HepG2 (cell line): ENCODE data around the gene COLEC12.

Experiments used
- EZH2 ChIP-seq: conservative IDR thresholded peaks from 2 replicates; pipeline ENCODE4 v1.6.1; 2012; ENCODE audit warnings: mild to moderate bottlenecking, low read depth, low read length, moderate library complexity
- FOXM1 ChIP-seq: sonication (generic); formaldehyde crosslinking; IDR thresholded peaks from 2 replicates; pipeline ENCODE4 v1.5.0; 2020; ENCODE audit warnings: missing genetic modification reagents
- RBAK ChIP-seq: sonication (generic); formaldehyde crosslinking; IDR thresholded peaks from 2 replicates; pipeline ENCODE4 v1.5.1; 2020; ENCODE audit warnings: mild to moderate bottlenecking, missing genetic modification reagents
- SIN3B ChIP-seq: fragments of 150-350 bp; IDR thresholded peaks from 2 replicates; pipeline ENCODE4 v1.6.1; 2014; ENCODE audit warnings: low read length
- SKI ChIP-seq: fragments of 450-650 bp; IDR thresholded peaks from one replicate; pipeline ENCODE4 v1.6.1; 2018; ENCODE audit warnings: mild to moderate bottlenecking; ENCODE audit not compliant: partially characterized antibody
- SMAD3 ChIP-seq: sonication (generic); formaldehyde crosslinking; IDR thresholded peaks from 2 replicates; pipeline ENCODE4 v1.4.0; 2020; ENCODE audit warnings: missing genetic modification reagents
- SMARCC2 ChIP-seq: fragments of 450-650 bp; IDR thresholded peaks from 2 replicates; pipeline ENCODE4 v1.6.1; 2017; ENCODE audit warnings: antibody characterized with exemption, mild to moderate bottlenecking
- ZKSCAN8 ChIP-seq: IDR thresholded peaks from 2 replicates; pipeline ENCODE4 v1.6.1; 2016; ENCODE audit warnings: borderline replicate concordance, missing genetic modification reagents, missing compliant biosample characterization
- ZNF30 ChIP-seq: sonication (generic); formaldehyde crosslinking; IDR thresholded peaks from 2 replicates; pipeline ENCODE4 v1.5.0; 2020; ENCODE audit warnings: mild to moderate bottlenecking, missing genetic modification reagents
- ZNF317 ChIP-seq: sonication (generic); formaldehyde crosslinking; IDR thresholded peaks from 2 replicates; pipeline ENCODE4 v1.5.0; 2020; ENCODE audit warnings: mild to moderate bottlenecking, missing genetic modification reagents
- ZSCAN12 ChIP-seq: sonication (generic); formaldehyde crosslinking; IDR thresholded peaks from 2 replicates; pipeline ENCODE4 v1.9.0; 2021; ENCODE audit warnings: mild to moderate bottlenecking, missing genetic modification reagents
- TF ChIP-seq, protein P1 (sequence below): sonication (generic); formaldehyde crosslinking; IDR thresholded peaks from 2 replicates; pipeline ENCODE4 v1.4.0; 2020; ENCODE audit warnings: missing genetic modification reagents, low read depth, mild to moderate bottlenecking, borderline replicate concordance
- TF ChIP-seq, protein P2 (sequence below): sonication (generic); formaldehyde crosslinking; IDR thresholded peaks from 2 replicates; pipeline ENCODE4 v1.5.0; 2020; ENCODE audit warnings: mild to moderate bottlenecking, missing genetic modification reagents, moderate library complexity

DNA sequence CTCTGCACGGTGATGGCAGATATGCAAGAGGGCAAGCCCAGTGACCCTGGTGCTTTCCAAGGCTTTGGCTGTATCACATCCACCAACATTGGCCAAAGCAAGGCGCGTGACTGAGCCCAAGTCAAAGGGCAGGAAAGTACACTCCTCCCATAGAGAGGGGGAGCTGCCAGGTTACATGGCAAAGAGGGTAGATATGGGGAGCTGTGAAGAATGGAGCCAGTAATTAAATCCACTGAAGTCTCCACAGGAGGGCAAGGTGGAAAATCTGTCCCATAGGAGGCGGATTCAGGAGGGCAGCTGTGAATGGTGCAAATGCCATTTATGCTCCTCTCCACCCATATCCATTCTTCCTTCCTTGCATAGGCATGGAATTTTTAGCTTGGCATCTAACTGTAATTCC lies 188.1 kb downstream of the COLEC12 start:
- TF ChIP-seq FOXM1 (no peak), SMARCC2 (no peak), ZNF317 (no peak), ZNF30 (CRISPR knock-in tag) (no peak), RBAK (CRISPR knock-in tag) (no peak), SIN3B (no peak), ZSCAN12 (CRISPR knock-in tag) (no peak), EZH2 (no peak), SMAD3 (CRISPR knock-in tag) (no peak), ZKSCAN8 (CRISPR knock-in tag) (no peak), SKI (no peak)
- TF ChIP-seq, protein P1, sequence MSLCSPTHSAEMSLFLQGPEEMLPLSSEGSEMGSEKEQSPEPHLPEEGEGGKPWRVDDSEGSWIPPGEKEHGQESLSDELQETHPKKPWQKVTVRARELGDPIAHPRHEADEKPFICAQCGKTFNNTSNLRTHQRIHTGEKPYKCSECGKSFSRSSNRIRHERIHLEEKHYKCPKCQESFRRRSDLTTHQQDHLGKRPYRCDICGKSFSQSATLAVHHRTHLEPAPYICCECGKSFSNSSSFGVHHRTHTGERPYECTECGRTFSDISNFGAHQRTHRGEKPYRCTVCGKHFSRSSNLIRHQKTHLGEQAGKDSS (CRISPR knock-in tag) = no peak
- TF ChIP-seq, protein P2, sequence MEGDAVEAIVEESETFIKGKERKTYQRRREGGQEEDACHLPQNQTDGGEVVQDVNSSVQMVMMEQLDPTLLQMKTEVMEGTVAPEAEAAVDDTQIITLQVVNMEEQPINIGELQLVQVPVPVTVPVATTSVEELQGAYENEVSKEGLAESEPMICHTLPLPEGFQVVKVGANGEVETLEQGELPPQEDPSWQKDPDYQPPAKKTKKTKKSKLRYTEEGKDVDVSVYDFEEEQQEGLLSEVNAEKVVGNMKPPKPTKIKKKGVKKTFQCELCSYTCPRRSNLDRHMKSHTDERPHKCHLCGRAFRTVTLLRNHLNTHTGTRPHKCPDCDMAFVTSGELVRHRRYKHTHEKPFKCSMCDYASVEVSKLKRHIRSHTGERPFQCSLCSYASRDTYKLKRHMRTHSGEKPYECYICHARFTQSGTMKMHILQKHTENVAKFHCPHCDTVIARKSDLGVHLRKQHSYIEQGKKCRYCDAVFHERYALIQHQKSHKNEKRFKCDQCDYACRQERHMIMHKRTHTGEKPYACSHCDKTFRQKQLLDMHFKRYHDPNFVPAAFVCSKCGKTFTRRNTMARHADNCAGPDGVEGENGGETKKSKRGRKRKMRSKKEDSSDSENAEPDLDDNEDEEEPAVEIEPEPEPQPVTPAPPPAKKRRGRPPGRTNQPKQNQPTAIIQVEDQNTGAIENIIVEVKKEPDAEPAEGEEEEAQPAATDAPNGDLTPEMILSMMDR (CRISPR knock-in tag) = no peak
